Central memory CD4-positive, alpha-beta T cell (primary cell): ENCODE data around the gene RPP30.

ENCODE experiments used
- DNase-seq: peaks from one replicate; pipeline ENCODE4 v3.0.0; 2022
- total RNA-seq, 3 experiments: gene quantifications; one replicate each; lab custom pipeline; 2026; lab: John Stamatoyannopoulos, UW

RPP30 gene
- total RNA-seq = 22.4 to 73.1 (median 43.2) reads per million in 3 experiments

DNA sequence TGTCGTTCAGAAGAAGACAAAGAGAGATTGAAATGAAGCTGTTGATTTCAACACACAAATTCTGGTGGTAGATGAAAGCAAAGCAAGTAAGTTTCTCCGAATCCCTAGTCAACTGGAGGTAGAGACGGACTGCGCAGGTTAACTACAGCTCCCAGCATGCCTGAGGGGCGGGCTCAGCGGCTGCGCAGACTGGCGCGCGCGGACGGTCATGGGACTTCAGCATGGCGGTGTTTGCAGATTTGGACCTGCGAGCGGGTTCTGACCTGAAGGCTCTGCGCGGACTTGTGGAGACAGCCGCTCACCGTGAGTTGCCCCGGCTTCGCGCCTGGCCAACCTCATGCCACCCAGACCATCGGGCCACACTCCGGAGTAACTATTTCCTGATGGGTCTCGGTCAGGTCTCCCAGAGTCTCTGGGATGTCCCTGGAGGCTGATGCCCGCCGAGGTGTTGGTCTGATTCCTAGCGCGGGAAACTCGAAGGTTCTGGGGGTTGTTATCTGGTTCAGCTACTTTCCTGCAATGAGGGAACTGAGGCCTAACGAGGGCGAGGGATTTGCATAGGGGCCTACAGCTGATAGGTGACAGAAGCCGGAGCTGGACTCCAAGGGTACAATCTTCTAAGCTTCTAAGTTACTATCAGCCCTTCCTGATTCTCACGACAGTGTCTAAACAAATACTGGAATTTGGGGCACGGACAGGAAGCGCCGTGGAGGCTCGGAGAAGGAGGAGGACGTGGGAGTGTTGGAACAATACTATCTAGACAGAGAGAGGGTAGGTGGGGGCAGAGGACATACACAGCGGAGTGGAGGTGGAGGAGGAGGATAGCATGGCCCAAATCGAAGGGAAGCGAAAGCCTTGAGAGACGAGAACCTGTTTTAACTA is at the start of gene RPP30:
TSS of gene RPP30 (plus strand) at position 209 of the 882 bp plus-strand sequence. CDS start at position 222, 13 bp downstream.
- peak; percentile 77 for DNase-seq

DNA sequence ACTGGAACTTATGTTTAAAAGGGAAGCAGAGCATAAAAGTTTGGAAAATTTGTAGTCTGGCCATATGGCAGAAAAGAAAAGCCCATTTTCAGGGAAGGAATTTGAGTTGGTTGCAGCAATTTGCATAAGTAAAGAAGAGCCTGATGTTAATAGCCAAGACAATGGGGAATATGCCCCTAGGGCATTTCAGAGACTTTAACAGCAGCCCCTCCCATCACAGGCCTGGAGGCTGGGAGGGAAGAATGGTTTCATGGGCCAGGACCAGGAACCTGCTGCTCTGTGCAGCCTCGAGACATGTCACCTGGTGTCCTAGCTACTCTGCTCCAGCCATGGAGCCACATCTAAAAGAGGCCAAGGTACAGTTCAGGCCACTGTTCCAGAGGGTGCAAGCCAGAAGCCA is 49.3 kb upstream of the RPP30 start:
- DNase-seq = no peak

DNA sequence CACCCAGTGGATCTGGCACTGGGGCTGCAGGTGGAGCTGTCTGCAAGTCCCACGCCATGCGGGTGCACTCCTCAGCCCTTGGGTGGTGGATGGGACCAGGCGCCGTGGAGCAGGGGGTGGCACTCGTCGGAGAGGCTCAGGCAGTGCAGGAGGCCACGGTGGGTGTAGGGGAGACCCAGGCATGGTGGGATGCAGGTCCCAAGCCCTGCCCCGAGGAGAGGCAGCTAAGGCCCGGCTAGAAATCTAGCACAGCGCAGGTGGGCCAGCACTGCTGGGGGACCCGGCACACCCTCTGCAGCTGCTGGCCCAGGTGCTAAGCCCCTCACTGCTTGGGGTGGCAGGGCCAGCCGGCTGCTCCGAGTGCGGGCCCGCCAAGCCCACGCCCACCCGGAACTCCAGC is 39.7 kb upstream of the RPP30 start:
- no peak for DNase-seq

DNA sequence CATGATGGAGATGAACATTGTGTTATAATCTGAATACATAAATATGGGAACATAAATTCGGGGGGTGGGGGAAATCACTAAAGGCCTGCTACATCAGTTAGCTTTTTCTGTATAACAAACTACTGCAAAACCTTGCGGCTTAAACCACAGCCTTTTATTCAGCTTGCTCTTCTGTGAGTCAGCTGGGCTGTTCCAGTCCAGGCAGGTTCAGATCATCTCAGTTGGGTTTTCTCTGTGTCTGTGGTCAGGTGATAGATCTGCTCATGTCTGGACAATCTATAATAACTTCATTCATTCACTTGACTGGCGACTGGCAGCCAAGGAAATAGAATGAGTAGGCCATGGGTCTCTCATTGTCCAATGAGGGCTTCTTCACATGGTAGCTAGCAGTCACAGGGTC is 37.4 kb upstream of the RPP30 start:
- DNase-seq = no peak

DNA sequence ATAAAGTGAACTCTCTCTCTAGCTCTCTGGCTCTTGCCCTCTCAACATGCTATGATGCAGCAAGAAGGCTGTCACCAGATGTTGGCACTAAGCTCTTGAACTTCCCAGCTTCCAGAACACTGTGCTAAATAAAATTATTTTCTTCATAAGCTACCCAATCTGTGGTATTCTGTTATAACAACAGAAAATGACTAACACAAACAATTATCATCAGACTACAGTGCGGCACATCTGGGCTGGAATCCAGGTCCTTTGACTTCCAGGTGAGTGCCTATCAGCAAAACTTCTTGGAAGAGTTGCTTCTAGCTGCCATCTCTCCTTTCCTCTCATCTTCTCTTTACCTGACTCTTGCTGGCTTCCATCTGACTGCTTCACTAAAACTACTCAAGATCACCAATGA is 34.3 kb upstream of the RPP30 start:
- DNase-seq = no peak

DNA sequence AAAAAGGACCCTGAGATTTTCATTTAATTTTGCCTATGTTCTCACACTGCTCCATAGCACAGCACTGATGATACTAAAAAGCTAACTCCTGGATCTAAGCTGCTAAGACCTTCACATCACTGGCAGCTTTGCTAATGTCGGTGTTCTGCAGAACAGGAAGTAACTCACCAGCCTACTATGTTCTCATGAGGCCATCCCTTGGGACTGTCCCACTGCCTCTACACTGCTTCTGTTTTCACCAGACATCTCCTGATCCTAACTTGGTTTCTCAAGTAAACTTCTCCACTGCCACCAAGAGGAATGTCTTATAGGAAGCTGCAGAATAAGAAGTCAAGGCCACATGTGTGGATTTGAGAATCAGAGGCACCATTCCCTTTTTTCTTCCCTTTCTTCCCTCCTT is 29.0 kb upstream of the RPP30 start:
- DNase-seq = no peak

DNA sequence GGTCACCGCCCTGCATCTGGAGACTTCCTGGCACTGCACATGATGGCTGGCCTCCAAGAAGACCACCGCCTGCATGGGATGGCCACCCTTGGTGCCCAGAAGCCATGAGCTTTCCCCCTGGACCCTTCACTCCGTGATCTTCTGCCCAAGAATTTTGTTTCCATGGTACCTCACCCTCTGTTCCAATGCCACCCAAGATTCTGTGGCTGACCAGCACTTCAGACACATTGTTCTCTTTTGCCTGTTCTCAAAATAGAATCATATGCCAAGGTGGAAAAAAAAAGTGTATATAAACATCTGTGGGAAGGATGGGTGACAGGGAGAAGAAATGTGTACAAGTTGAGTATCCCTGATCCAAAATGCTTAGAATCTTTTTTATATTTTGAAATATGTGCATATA is 26.0 kb upstream of the RPP30 start:
- no peak for DNase-seq

DNA sequence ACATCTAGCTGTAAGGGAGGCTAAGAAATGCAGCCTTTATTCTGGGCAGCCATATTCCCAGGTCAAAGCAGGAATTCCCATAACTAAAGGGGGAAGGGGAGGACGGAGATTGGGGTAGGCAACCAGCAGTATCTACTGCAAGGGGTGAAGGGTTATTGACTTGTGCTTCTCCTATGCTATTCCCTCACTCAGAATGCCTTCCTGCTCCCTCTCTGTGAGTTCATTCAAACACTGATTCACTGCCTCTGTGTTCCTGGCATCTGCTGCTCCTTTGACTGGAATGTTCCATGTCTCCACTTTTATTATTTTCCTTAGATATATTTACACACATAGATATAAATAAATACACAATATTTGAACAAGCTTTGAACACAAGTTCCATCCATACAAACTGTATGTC is 25.0 kb upstream of the RPP30 start:
- no peak for DNase-seq

DNA sequence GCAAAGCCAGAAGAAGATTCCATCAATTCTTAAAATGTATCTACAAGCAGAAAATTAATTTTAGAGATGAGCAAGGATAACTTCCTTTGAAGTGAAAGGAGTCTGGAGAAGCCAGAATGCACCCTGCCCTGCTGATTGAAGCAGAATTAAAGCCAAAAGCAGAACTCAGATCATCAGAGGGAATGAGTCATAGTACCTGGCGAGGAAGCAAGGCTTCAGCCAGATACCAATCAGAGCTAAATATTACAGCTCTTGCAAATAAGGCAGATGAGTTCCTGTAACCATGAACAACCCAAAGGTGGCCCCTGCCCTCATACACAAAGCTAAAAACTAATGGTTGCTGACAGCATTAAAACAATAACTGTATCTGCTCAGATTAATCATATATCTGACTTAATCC is 24.3 kb upstream of the RPP30 start:
- DNase-seq = no peak

DNA sequence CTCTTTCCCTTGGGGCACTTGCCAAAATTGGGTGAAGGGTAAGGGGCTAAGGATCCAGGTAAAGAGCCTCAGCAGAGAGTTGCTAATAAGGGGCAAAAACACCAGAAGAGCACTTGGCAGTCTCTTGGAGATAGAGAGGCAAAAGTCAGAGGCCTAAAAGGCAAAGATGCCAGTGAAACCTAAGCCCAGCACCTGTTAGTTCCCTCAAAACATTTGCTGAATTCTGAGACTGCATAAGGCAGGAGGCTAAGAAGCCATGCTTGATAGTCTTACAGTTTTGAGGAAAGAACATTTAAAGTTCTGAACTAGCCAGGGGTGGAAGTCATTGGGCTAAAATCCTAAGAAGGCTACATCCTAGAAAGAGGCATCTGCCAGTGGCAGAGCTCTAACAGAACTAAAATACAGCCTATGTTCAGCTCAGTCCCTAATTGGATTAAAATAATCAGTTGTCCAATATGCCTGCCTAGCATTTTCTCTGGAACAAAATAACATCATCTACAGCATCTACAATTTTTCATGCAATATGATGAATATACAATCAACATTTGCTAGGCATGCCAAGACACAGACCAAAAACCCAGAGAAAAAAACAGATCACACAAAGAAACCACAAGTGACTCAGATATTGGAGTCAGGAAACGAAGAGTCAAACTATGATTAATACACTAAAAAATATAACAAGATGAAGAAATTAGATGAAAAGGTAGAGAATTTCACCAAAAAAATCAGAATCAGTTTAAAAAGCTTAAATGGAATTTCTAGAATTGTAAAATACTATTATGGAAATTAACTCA is 21.6 kb upstream of the RPP30 start:
- DNase-seq = no peak

DNA sequence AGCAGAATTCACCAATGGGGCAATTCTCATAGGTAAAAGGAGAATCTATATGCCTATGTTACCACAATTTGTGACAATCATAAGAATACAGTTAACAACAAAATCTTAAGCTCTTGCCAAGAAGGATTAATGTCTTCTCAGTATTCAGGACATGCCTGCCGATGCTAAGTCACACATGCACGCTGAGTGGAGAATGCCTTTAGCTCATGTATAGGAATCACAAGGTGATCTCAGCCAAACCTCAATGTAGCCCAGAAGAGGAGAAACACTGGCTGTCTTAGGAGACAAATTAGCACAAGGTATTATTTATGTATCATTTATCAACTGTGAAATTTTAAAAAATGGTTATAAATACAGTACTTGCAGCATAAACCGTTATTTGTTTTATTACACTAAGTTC is 16.6 kb upstream of the RPP30 start:
- DNase-seq = no peak

DNA sequence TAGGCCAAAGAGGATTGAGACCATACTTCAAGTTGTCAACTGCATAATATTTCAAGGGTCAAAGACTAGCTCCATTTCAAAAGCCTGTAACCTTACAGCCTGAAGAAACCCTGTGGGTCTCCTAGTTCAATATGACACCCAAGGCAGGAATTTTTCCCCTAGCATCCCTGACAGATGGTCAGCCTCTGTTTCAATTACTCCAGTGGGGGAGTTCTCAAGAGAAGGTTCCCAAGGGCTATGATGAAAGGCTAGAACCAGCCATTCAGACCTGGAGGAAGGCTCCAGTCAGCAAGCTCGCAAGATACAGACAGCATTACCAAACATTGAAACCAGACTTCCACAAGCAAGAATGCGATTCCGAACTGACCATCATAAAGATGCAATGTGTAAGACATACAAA is 15.5 kb upstream of the RPP30 start:
- DNase-seq = no peak

DNA sequence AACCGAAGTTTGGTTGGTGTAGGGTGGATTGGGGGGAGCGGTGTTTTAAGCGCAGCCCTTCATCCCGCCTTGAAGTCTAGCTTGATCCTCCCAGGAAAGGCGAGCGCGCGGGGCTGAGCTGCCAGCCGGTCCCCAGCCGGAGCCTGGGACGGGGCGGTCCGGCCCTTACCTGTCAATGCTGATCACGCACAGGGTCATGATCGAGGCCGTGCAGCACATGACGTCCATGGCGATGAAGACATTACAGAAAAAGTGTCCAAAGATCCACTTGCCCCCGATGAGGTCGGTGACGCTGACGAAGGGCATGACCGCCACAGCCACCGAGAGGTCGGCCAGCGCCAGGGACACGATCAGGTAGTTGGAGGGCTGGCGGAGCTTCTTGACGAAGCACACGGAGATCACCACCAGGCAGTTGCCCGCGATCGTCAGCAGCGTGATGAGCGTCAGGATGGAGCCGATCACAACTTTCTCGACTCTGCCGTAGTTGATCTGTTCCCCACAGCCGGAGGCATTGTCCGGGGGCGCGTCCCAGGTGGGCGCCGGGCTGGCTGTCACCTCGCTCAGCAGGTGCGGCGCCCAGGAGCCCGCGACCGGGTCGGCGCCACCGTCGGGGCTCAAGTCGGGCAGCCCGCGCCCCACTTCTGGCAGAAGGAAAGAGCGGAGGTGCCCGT is 14.7 kb upstream of the RPP30 start:
- DNase-seq = peak; percentile 14

DNA sequence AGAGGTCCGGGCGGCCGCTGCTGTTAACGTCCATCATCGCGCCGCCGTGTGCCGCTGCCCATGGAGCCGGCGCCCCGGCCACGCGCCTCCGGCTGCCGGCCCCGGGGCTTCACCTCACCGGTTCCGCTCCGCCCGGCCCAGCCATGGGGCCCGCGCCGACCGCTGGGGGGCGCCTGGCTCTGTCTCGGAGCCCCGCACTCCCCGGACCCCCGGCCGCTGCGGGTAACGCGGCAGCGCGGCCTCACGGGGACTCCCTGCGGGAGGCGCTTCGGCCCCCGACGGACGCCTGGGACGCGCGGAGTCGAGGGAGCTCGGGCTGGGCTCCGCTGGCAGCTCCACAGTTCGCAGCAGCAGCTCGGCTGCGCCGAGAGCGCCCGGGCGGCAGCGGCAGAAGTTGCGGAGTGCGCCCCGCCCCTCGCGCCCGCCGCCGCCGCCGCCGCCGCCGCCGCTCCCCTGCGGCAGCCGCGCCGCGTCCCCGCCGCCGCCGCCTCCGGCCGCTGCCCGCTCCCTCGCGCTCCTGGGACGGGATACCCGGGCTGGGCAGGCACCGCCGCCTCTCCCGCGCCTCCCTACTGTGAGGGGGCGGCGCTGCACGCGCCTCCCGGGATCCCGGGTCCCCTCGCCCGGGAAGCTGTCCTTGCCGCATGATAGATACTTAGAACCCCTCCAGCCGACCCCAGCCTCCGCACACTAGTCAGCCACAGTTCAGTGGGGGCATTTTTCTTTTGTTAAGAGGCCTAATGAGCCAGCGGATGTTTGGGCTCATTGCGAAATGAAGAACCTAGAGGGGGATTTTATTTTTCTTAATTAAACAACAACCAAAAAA is 13.9 kb upstream of the RPP30 start, which contains the start of gene HTR7:
TSS of gene HTR7 (minus strand) at position 405 of the 826 bp plus-strand sequence. CDS start at position 37, 368 bp downstream.
- peak; percentile 62 for DNase-seq

DNA sequence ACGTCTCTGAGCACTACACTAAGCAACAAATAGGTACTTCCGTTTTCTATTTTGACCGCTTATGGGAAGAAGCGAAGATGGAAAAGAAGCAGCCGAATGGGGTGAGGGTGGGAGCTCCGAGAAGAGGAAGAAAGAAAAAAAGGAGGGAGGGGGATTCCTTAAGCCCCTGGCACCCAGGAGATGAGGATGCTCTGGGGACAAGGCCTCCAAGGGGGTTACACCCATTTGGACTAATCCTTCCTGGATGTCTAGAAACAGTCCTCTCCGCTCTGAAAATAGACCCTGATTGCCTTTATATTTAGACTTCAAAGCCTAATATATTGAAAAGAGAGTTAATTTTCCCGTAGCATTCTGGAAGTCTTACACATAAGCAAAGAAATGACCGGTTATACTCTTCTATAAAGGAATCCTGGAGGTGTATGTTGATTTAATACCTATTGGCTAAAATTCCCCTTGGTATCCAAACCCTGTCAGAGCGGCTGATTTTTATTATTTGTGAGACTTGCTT is 13.3 kb upstream of the RPP30 start:
- no peak for DNase-seq

DNA sequence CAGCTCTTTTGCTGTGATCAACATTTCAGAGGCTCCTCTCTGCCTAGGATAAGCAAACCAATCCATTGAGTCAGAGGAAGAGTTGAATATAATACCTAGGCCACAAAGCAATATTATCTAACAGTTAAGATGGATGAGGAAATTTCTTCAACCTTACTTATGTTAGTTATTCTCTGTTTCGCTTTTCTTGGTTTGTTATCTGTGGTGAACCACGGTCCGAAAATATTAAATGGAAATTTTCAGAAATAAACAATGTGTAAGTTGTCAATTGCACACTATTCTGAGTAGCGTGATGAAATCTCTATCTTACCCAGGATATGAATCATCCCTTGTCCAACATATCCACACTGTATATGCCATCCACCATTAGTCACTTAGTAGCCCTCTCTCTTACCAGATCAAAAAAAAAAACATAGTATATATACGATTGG is 12.4 kb upstream of the RPP30 start:
- no peak for DNase-seq

DNA sequence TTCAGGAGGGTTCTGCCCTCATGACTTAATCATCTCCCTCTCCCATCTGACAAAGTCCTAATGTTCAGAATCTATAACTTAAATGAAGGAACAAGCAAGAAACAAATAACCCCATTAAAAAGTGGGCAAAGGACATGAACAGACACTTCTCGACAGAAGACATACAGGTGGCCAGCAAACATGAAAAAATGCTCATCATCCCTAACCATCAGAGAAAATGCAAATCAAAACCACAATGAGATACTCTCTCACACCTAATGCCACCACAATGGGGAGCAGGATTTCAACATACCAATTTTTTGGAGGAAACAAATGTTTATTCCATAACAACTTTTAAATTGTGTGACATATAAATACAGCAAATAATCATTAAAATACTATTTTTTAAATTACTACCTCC is 11.0 kb upstream of the RPP30 start:
- DNase-seq = no peak

DNA sequence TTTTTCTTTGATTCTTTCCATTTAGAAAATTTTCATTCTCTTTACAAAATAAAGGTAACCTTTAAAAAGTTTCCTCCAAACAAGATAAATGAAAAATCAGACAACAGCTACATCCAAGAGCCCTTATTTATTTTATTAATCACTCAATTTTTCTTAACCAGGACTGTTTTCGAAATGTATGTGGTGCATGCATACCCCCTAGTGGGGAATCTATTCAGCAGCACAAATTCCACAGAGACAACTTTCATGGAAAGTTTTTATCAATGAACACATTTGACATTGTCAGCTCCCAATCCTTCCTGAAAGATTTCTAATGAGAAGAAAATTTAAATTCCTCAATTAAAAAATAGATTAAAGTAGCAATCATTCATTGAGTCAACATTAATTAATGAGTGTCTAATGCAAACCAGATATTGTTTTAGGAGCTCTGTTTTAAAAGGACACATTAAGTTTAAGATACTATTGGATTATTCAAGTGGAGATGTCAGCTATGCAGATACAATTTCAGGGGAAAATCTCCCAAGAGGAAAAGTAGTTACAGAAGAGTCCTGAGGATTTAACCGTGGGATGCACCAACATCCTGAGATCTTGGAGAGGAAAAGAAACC is 8.8 kb upstream of the RPP30 start:
- peak; percentile 6 for DNase-seq

DNA sequence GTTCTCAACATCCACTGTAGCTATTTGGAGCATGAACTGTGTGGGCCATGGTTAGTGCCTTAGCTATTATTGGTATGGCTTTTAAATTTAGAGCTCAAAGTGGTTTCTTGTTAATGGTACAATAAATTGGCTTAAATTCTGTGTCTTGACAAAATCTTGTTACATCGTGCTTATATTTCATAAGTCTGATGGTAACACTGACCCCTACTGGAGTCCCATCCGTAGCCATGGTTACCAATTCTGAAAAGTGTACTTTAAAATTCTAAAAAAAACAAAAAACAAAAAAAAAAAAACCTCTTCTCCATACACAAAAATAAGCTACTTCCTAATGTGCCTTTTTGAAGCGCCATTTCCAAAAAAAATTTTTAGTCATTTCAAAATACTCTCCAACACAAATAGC is 6.4 kb upstream of the RPP30 start:
- DNase-seq = no peak

DNA sequence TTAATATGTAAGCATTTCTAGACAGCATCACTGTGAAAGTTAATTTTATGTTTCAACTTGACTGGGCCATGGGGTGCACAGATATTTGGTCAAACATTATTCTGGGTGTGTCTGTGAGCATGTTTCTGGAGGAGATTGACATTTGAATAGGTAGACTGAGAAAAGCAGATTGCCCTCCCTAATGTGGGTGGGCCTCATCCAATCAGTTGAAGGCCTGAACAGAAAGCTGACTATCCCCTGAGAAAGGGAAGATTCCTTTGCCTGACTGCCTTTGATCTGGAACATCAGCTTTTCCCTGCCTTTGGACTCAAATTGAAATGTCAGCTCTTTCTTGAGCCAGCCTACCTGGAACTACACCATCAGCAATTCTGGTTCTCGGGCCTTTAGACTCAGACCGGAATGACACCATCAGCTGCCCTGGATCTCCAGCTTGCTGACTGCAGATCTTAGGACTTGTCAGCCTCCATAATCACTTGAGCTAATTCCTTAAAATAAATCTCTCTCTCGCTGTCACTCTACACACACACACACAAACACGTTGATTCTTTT is 5.7 kb upstream of the RPP30 start:
- no peak for DNase-seq

DNA sequence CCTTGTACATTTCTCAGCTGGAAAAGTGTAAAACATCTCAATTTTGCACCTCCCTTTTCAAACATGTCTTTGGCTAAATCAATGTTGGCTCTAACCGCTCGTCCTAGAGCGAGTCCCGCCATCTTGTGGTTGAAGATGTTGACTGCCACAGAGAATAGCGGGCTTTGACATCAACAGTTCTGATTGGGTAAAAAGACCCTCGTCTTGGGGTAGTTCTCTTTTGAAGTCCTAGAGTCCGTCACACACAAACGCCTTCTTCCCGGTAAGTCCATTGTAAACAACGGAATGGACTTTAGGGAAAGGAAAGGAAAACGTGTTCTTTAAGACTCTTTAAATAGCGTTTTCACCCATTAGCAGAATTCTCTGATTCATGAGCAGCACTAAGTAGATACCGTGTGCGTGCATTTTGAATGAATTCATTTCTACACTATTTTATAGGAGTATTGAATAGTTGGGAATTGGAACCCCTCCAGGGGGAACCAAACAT is 452 bp upstream of the RPP30 start:
- peak; percentile 52 for DNase-seq
